Right lung (tissue), 5 donors: ENCODE data around the gene ANO4. TPM values are rescaled to one million over a fixed set of nuclear protein-coding genes. Genes with fewer than 3 reads are reported as not detected.
A peak's percentile ranks its signal among the peaks of the same experiment; 100 is the strongest.
"Not testable (repeated sequence)": the region's sequence is repeated elsewhere in the genome, so short reads cannot be mapped to it uniquely, and the experiment has no call there.

ENCODE experiments used
- DNase-seq, 2 donors: peaks; one replicate each; pipeline ENCODE4 v3.0.0-alpha.2; 2013
- polyA plus RNA-seq, 5 donors: library from polyadenylated mRNA; unstranded; fragments of 120-200 nt; gene quantifications; one replicate each; pipeline versions ENCODE4 v1.2.1 to v1.2.3, GENCODE V29; 2013; ENCODE audit warnings: inconsistent platforms in 1 of 5, low replicate concordance in 1 of 5; ENCODE audit not compliant: insufficient read length in 5 of 5, insufficient read depth in 1 of 5

The ANO4 gene
- polyA plus RNA-seq, 5 donors, result 3.6 to 7.0 (median 5.7) TPM

GRCh38 chr12:100871195-100871734 lies 76.7 kb downstream of the ANO4 start:
- DNase-seq, result no peak

GRCh38 chr12:100875156-100875555 lies 80.6 kb downstream of the ANO4 start:
- no peak for DNase-seq

- no peak for DNase-seq
Observed at GRCh38 chr12:100875771-100876170, 81.2 kb downstream of the ANO4 start.

- DNase-seq, result no peak
Observed at GRCh38 chr12:100877776-100878175, 83.2 kb downstream of the ANO4 start.

DNA sequence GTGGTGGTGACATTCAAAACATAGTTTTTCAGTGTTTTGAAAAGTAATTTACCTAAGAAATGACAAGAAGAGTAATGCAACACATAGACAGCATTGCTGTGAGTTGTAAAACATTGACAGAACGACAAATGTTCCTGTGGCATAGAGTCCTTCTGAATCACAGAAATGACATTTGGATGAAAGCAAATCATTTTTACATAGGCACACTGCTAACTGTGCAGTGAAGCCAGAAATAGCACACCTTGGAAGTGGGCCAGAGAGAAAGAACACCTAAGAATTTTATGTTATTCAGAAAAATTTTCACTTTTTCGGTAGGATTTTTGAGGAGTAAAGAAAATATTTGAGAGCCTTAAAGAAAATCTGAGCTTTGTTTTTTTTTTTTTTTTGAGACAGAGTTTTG lies 100.6 kb downstream of the ANO4 start:
- no peak for DNase-seq

GRCh38 chr12:100896192-100896591 lies 101.6 kb downstream of the ANO4 start:
- DNase-seq, result no peak

DNA sequence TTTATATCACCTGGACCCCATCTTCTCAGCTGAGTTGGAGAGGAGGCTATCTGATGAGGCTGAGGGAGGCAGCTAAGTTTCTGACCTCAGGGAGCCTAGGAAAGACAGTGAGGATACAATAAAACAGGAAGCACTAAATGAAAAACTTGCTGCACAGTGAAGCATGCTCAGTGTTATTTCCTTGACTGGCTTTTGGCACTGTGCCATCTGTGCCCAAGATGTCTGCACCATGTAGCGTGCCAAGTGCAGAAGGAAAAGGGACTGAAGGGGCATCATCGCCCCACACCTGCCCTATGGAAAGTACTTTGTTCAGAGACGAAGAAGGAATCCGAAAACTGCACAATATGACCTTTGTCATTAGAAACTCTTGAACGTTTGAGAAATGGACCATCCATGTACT lies 102.7 kb downstream of the ANO4 start:
- no peak for DNase-seq

- no peak for DNase-seq
Observed at GRCh38 chr12:100899301-100899700, 104.7 kb downstream of the ANO4 start.

DNA sequence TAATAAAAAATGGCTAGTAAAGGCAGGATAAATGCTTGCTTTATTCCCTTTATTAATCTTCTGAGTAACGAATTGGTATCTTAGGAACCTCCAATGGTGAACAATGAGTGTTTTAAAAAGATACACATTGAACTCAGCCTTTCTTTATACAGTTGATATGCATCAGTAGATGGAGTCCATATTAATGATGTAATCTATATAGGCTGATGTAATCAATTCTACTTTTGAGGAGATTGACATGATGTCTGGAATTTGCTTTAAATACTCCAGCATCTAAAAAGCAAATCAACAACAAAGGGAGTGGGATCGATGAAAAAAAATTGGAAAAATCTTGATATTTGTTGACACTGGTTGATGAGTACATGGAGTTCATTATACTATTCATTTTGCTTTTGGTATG lies 106.2 kb downstream of the ANO4 start:
- no peak for DNase-seq

- DNase-seq, result no peak
Observed at GRCh38 chr12:100901266-100901665, 106.7 kb downstream of the ANO4 start.

DNA sequence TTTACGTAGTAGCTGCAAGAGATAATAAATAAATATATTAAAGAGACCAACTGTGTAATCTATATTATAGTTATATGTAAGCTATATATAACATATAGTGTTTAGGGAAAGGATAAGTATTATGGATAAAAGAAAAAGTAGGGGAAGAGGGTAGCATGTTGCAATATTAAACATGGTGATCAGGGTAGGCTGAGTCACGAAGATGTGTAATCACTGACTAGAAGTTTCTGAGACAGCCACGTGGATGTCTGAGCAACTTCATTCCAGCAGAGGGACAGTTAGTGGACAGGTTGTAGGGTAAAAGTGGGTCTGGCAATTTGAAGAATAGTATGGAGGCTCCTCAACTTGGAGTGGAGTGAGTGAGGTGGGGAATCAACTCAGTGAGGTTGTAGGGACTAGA lies 109.7 kb downstream of the ANO4 start:
- DNase-seq, result no peak

DNA sequence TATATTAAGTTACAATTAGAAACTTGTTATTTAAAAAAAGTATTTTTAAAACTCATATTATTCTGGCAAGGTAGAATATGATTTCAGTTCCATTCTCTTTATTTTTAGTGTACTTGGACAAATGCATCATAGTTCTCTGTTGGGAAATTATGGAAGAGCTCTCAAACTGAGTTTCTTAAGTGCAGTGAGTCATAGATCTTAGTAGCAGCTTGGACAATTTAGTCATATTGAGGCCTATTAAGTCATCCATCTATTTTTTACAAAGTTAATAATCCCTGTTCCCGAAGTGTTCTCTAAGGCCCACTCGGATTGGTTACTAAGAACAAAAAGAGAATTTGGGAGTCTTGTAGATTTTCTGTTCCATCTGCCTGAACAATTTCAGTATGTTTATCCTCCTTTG lies 113.9 kb downstream of the ANO4 start:
- no peak for DNase-seq

- DNase-seq, result peak in 1 of 2 donors; percentile 3
Observed at GRCh38 chr12:100913872-100914592, 119.5 kb downstream of the ANO4 start.

DNA sequence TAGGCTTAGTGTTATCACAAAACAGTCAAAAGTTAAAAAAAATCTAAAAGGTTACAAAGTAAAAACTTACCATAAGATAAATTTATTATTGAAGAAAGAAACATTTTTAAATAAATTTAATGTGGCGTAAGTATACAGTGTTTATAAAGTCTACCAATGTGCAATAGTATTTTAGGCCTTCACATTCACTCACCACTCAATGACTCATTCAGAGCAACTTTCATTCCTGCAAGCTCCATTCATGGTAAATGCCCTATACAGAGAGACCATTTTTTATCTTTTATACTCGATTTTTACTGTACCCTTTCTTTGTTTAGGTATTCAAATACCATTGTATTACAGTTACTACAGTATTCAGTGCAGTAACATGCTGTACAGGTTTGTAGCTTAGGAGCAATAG lies 124.5 kb downstream of the ANO4 start:
- DNase-seq, result no peak

GRCh38 chr12:100920493-100920892 lies 125.9 kb downstream of the ANO4 start:
- no peak for DNase-seq

DNA sequence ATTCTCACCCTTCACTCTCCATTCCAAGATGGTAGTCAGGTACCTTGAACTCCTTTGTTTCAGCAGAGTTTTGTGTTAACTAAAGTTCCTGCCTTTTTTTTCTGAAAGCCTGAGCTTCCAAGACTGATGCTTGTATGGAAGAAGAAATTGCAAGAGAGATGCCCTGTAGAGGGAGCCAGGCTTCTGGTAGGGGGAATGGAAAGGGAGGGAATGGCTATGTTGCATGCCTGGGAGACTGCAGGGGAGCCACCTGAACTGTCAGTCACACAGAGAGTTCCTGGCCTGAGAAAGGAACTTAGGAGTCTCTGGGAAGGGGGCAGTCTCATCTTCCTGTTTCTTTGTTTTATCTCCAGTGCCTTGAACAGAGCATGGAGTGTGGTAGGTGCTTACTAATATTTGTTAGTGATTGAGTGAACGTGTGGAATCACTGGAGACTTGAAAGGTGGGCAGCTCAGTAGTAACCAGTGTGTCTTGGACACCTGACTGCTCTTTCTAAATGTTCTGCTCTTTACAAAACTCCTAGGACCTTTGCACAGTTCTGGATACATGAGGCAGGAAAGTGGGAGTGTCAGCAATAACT lies 132.2 kb downstream of the ANO4 start:
- no peak for DNase-seq

GRCh38 chr12:100927826-100928225 lies 133.2 kb downstream of the ANO4 start:
- DNase-seq, result no peak

GRCh38 chr12:100932571-100932970 lies 138.0 kb downstream of the ANO4 start:
- DNase-seq, result no peak

GRCh38 chr12:100933531-100933930 lies 139.0 kb downstream of the ANO4 start:
- DNase-seq, result not testable (repeated sequence)

- no peak for DNase-seq
Observed at GRCh38 chr12:100935929-100936328, 141.4 kb downstream of the ANO4 start.

DNA sequence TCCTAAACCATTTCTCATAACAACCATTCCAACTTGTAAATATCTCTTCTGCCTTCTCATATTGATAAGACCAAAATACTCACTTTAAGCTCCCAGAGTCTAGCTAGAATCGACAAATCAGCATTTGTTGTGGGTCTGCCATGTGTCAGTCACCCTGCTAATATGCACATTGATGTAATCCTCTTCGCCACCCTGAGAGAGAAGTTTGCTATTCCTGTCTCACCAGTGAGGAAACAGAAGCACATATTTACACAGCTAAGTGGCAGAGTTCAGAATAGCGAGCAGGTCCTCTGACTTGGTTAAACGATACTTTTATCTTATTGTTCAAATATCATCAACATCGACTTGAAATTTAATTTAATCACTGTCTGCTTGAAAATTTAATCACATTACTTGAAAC lies 142.1 kb downstream of the ANO4 start:
- no peak for DNase-seq

DNA sequence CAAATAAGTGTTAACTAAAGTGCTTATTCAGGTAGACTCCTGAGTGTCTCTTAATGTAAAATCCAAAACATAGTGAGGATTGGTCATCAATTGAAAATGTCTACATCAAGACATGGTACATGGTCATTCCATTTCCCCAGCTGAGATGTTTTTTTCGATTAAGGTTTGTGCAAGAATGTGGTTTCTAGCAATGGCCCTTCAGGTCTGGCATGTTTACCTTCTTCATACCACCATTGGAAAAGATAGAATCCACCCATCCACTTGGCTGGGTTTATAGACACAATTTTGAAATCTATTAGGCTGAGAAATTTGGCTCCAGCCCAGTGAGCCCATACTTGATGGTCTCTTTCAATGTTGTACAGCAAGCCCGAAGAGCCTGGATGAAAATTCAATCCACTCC lies 145.9 kb downstream of the ANO4 start:
- DNase-seq, result no peak

DNA sequence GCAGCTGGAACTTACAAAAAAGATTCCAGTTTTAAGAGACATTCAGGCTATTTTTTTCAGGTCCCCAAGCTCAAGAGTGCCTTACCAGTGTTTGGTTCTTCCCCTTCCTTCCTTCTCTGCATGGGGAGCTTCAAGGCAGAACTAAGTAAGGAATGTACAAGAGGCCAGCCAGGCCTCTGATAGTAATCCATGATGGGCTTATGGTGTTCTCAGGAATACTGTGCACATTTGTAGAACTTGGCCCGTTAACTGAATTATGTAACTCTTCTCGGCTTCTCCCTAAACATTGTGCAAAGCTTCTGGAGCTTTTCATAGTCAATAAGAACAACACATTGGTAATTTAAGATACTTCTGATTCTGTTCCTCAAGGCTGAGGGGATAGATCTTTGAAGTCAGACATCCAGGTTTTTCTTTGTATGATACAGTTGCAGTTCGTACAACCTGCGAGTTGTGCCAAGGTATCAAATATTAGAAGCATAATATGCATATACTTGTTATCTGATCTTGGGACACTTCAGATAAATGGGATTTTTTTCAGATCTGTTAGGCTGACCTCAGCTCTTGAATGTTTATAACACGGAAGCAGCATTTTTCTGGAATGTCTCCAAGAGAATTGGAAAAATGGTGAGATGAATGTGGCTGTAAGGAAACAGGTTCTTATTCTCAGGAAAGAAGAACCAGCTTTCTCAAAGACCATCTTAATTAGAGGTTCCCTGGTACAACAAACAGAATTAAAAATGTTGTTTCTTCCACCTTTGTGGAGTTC lies 148.6 kb downstream of the ANO4 start:
- no peak for DNase-seq
